GM19351 (cell line): ENCODE data around the gene DHRS3.
"Not testable (repeated sequence)": the region's sequence is repeated elsewhere in the genome, so short reads cannot be mapped to it uniquely, and the experiment has no call there.

Source experiments
- ATAC-seq: cut with Tn5 transposase; IDR thresholded peaks from one replicate; pipeline ENCODE4 v1.9.1; 2021; ENCODE audit warnings: mild to moderate bottlenecking, moderate library complexity; ENCODE audit not compliant: unreplicated experiment

DHRS3 gene

DNA sequence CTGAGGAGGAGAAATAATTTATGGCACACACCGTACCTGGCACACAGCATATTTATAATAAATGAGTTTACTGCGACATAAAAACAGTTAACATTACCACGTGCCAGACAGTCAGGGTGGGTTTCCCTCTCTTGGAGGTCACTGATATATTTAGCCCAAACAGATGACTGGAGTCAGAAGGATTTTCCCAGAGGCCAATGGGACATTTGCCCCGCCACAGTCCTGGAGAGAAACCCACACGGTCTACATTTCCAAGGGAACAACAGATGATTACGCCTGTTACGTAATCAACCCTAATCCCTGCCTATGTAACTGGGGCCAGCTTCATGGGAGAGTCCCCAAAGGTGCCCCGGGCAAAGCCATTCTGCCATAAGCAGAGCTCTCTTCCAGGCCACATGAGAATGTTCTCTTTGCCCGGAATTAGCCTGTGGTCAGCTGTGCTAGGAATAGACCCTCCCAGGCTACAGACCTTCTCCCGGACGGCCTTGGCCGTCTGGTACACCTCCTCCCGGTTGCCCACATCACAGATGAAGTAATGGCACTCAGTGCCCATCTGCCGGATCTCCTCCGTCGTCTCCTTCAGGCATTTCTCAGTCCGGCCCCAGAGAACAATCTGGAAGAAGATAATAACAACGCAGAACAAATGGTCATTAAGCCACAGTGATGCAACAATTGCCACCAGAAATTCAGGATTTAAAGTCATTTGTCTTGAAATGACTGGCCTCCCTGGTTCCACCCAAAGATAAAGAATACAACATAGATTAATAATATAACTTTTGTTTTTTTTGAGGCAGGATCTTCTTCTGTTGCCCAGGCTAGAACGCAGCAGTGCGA, 37.7 kb downstream of the DHRS3 start:
- ATAC-seq, result no peak

DNA sequence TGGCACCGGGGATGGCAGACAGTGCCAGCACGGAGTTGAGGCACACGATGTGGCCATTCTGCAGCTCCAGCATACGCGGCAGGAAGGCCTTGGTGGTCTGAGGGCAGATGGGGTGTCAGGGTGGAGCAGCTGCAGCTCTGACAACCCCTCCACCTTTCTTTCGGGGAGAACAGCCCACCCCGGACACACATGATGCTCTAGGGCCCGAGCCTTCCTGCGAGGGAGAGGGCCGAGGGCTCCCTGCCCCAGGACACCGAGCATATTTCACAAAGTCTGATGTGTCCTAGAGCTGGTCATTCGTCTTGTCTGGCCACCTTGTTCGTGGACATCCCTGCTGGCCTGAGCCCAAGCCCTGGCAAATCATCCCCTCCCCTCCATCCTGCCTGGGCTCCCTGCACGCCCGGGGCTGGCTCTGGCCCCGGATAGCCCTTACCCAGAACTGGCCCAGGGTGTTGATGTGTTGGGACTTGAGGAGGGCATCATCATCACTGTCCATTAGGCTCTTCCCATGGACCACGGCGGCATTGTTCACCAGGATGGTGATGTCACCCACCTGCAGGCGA, 39.1 kb downstream of the DHRS3 start:
- ATAC-seq, result no peak

DNA sequence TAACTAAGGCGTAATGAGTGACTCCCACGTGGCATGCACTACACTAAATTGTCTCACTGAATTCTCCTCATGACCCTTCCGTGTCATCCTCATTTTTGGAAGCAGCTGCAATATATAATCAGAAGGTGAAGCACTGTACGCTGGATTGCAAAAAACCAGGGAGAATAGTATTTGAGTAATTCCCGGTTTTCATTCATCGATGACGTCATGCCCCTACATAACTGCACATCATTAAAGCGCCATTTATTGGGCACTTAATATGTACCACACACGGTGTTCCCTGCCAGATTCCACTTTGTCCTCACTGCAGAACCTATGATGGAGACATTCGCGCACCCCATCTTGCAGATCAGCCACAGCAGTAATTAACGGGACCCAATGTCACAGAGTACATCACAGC, 41.0 kb downstream of the DHRS3 start:
- ATAC-seq, result no peak

DNA sequence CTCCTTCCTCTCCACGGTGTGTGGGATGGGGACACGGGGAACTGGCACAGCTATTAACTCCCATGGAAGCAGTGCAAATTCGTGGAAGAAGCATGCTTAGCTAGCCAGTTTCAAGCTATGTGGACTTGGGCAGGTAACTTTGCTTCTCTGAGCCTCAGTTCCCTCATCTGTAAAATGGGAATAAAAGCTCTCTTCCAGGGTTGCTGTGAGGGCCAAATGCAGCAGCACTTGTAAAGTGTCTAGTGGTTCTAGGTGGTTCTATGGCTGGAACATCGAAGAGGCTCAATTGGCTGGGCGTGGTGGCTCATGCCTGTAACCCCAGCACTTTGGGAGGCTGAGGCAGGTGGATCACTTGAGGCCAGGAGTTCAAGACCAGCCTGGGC, 43.3 kb downstream of the DHRS3 start:
- no peak for ATAC-seq

DNA sequence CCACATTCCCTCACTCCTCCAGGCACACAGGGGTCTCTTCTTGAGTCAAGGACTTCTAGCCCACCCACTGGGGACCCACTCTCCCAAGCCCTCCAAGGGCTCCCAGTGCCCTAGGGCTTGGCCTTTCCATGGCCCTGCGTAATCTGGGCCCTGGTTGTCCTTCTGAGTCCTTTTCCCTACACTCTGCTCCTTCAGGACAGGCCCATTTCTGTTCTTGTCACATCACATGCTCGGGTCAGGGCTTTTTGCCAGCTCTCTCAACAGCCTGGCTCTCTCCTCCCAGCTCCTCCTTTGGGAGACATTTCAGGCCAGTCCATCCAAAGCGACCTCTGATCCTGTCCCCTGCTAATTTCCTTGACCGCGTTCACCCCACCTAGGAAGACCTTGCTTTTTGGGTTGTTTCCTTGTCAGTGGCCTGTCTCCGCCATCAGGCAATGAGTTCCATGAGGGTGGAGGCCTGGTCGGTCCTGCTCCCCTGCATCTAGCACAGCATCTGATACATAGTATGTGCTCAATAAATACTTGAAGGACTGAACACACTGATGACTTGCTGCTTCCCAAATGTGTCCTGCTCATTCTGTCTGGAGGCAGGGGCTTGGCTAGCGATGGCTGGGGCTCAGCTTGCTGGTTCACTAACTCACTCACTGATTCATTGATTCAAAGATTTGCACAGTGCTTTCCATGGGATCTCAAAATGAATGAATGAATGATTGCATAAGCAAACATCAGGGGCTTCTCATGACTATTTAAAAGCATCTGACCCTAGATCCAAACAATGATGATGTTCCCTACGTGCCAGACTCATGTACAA, 44.8 kb downstream of the DHRS3 start:
- no peak for ATAC-seq

DNA sequence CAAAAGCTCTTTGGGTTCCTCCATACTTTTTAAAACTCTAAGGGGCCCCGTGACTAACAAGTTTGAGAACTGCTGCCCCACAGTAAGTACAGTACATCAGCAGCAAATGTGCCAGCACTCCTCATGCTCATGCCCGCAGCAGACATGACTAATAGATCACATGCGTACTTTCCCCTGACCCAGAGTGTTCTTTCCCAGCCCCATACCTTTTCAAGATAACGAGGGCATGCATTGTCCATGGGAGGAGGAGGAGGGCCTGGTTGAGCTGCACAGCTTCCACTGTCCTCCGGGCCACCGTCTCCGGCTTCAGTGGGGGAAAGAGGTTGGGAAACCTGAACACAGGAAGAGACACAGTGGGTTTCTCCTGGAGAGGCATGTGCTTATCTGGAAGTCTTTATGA, 45.5 kb downstream of the DHRS3 start:
- ATAC-seq, result no peak

DNA sequence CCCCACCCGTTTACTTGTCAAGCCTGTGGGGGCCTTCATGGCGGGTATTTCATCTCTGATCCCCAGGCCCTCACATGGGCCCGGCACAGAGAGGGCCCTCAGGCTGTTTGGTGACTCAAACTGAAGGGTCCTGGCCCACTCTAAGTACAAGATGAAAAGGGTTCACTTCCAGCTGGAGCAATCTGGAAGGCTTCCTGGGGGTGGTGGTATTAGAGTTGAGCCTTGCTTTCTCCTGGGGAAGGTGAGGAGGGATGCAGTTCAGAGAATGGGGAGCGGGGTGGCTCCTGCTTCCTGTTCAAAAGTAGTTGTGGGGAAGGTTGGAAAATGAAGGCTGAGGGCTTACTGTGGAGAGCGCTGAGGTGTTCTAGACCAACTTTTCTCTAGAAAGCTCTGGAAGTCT, 47.7 kb downstream of the DHRS3 start:
- ATAC-seq, result no peak

DNA sequence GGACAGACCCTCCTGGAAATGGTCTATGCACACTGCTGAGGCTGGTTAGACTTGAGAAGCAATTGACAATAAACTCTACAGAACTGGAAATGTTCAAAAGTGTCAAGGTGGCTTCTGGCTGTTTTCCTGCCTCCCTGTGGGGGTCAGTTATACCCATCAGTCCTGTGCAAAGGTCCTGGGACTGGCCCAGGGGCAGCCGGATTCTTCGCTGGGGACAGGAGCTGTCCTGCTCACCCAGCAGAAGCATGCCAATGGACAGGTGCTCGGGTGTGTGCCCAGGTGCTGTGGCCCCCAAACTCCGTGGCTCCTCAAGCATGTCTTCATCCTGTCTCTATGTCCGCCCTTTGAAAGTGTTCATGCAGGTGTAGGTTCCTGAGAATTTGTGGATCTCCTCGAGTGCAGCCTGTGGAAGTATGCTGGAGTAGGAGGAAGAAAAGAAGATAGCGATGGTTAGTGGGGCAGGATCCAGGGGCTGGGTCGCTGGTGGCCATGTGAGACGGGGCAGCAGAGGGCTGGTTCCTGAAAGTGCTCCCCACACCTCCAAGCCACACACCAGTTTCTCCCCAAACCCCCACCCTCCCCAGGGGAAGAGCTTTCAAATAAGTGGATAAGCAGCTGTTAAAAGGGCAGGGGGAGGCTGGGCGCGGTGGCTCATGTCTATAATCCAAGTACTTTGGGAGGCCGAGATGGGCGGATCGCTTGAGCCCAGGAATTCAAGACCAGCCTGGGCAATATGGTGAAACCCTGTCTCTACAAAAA, 49.8 kb downstream of the DHRS3 start:
- no peak for ATAC-seq

DNA sequence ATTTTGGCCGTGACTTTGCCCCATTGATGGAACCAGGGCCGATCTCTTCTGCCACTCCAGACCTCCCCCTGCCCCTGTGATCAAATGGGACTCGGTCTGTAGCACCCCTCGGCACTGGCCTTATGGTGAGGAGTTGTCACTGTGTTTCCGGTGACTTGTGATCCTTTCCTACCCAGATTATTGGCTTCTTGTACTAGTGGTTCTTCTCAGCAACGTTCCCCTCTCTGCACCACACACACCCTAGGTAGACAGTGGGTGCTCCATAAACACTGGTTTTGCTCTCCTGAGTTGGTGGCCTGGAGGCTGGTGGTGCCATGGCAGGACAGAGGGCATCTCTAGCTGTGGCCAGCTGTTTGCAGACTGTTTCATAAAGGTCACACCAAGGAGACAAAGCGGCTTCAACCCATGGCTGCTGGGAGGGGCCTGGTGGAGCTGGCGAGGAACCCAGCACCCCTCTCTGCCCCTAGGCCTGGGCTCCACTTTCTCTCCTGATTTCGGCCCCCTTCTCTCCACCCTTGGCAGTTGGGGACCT, 50.7 kb downstream of the DHRS3 start:
- ATAC-seq, result no peak

DNA sequence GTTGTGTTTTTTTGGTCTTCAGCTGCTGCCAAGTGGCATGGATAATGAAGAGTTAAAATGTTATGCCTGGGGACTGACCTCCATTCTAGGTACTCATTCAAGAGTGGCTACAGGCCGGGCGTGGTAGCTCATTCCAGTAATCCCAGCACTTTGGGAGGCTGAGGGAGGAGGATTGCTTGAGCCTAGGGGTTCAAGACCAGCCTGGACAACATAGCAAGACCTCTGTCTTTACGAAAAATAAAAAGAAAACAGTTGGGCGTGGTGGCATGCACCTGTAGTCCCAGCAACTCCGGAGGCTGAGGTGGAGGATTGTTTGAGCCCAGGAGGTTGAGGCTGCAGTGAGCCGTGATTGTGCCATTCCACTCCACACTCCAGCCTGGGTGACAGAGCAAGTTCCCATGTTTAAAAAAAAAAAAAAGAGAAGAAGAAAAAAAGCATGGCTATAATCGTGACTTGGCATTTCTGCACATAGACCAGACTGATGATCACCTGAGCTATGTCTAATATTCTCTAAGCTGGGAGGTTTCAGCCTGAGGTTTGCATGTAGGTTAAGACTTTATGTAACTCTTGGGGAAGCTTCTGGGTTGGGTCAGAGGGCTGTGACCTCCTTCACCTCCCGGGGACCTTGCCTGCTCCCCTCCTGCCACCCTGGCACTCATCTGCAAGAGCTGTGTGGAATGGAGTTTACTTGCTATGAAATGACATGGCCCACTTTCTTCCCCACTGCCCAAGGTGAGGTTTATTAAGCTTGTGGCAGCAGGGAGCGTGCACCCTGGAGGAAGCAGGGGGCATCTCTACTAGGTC, 51.3 kb downstream of the DHRS3 start:
- ATAC-seq, result no peak

DNA sequence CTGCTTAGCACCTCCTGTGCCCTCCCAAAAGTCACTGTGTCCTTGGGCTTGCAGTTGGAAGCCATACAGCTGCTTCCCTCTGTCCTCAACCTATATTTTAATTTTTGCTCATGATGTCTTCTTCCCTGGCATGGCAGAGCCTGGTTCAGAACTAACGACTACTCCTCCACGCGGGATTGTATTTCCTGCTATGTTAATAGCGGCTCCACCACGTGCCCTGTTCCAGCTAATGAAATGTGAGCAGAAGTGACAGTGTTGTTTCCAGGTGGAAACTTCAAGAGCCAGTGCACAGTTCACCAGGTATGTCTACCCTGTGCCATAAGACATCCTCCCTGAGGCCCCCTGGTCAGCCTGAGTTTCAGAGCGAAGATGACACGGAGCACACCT, 52.1 kb downstream of the DHRS3 start:
- no peak for ATAC-seq

DNA sequence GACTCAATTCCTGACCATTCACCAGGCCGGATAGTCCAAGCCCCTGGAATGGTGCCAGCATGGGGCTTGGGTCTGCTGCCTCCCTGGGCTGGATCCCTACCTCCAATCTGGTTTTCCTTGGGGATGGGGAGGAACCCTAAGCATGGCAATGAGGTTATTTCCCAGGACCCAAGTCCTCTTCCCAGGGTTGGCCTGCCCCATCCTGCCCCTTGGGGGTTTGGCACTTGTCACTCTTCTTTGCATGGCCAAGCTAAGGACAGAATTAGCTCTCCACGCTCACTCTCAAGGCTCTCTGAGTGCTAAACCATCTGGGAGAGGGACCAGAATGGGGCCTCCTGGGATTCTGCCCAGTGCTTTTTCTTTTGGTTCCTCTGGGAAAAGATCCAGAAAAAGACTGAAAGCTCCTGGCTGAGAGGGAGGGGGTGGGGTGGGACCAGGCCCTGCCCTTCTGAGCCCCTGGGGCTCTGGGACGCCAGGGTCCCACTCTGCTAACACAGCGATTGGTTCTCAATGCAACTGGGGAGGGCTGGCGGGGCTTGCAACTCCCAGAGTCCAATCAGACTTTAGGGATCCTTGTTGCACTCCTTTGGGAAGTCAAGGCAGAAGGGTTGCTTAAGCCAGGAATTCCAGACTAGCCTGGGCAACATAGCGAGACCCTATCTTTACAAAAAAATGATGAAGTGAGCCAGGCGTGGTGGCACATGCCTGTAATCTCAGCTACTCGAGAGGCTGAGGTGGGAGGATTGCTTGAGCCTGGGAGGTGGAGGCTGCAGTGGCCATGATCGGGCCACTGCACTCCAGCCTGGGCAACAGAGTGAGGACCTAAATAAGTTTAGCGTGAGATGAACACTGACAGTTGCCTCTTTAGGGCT, 52.7 kb downstream of the DHRS3 start:
- ATAC-seq, result no peak

DNA sequence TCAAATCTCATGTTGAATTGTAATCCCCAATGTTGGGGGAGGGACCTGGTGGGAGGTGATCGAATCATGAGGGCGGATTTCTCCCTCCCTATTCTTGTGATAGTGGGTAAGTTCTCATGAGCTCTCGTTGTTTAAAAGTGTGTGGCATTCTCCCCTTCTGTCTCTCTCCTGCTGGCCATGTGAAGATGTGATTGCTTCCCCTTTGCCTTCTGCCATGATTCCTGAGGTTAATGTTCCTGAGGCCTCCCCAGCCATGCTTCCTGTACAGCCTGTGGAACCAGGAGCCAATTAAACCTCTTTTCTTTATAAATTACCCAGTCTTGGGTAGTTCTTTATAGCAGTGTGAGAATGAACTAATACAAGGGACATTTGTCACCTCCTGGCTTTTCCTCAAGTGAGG, 53.8 kb downstream of the DHRS3 start:
- not testable (repeated sequence) for ATAC-seq

DNA sequence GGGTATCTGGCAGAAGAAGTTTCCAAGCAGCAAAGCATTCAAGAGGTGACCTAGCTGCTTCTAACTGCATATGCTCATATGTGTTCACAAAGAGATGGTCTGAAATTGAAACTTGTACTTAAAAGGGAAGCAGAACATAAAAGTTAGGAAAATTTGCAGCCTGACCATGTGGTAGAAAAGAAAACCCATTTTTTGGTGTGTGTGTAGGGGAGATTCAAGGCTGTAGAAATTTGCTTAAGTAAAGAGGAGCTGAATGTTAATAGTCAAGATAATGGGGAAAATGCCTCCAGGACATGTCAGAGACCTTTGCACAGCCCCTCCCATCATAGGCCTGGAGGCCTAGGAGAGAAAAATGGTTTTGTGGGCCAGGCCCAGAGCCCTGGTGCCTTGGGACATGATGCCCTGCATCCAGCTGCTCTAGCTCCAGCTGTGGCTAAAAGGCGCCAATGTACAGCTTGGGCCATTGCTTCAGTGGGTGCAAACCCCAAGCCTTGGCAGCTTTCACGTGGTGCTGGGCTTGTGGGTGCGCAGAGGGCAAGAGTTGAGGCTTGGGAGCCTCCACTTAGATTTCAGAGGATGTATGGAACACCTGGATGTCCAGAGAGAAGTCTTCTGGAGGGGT, 54.9 kb downstream of the DHRS3 start:
- no peak for ATAC-seq

DNA sequence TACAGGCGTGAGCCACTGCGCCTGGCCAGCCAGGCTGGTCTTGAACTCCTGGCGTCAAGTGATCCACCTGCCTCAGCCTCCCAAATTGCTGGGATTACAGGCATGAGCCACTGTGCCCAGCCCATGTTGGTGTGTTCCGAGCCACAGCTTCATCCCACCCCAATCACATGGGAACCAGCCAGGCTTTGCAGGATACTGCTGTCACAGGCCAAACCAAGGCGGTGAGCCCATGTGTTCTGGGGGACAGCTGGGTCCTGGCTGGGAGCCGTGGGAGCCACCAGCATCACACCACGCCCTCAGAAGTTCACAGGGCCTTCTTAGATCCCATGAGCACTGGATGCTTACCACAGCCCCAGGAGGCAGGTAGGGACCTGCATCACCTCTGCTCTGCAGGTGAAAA, 56.9 kb downstream of the DHRS3 start:
- ATAC-seq, result no peak

DNA sequence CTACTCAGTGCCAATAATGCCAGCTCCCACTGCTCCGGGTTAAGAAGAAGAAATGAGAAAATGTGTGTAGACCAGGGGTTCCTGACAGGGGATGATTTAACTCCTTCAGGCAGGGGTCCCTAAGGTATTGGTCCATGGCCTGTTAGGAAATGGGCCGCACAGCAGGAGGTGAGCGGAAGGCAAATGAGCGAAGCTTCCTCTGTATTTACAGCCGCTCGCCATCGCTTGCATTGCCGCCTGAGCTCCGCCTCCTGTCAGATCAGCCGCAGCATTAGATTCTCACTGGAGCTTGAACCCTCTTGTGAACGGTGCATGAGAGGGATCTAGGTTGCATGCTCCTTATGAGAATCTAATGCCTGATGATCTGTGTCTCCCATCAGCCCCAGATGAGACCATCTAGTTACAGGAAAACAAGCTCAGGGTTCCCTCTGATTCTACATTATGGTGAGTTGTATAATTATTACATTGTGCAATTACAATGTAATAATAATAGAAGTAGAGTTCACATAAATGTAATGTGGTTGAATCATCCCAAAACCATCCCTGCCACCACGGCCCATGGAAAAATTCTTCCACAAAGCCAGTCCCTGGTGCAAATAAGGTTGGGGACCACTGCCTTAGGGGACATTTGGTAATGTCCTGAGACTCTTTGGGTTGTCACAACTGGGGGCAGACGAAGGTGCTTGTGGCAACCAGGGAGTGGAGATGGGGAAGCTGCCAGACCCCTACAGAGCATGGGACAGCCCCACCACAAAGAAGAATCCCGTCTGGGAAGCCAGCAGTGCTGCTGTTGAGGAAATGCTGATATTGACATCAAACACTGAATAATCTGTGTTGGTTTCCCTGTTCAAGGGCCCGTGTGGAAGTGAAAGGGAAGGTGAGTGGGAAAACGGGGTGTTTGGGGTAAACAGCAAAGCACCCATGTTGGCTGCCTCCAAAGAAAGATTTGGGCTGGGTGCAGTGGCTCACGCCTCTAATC, 60.8 kb downstream of the DHRS3 start:
- ATAC-seq, result no peak

DNA sequence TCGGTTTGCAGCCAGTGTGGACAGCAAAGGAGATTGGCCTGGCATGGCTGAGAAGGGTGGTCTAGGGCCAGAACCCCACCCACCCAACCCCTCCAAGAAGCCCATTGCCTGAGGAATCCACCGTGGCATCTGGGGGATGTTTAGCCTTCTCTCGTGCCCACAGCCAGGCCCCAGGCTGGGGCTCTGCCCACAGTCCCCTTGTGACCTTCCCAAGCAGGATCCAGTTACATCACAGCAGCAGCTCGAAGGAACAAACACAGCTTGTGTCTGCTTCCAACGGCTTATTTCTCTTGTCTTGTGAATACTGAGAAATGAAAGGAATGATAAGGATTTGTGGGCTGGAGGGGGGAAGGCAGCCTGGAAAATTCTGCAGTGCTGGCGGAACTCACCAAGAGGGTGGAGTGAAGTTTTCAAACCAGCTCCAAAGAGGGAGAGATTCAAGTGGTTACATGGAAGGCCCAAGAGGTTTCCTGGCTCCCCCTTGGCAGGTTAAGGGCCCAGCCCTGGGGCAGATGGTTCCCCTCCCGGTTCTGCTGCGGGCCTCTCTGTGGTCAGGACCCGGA, 61.6 kb downstream of the DHRS3 start:
- no peak for ATAC-seq
